ENCODE measurements around the gene GOLT1A.

Gene GOLT1A

GRCh38 chr1:204177133-204177532, 36.7 kb downstream of the GOLT1A start:
- H3K27ac ChIP-seq, result no peak overlapping the region
- TF ChIP-seq, protein P1, sequence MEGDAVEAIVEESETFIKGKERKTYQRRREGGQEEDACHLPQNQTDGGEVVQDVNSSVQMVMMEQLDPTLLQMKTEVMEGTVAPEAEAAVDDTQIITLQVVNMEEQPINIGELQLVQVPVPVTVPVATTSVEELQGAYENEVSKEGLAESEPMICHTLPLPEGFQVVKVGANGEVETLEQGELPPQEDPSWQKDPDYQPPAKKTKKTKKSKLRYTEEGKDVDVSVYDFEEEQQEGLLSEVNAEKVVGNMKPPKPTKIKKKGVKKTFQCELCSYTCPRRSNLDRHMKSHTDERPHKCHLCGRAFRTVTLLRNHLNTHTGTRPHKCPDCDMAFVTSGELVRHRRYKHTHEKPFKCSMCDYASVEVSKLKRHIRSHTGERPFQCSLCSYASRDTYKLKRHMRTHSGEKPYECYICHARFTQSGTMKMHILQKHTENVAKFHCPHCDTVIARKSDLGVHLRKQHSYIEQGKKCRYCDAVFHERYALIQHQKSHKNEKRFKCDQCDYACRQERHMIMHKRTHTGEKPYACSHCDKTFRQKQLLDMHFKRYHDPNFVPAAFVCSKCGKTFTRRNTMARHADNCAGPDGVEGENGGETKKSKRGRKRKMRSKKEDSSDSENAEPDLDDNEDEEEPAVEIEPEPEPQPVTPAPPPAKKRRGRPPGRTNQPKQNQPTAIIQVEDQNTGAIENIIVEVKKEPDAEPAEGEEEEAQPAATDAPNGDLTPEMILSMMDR (IDR thresholded peaks at IDR 0.05), result no peak
- TF ChIP-seq ZFX (IDR thresholded peaks at IDR 0.05; ENCODE audit: borderline replicate concordance), result no peak

- H3K27ac ChIP-seq, result no peak overlapping the region
- no peak for TF ChIP-seq ZFX (IDR thresholded peaks at IDR 0.05; ENCODE audit: borderline replicate concordance)
- TF ChIP-seq, protein P1 (IDR thresholded peaks at IDR 0.05), result no peak
These were observed 37.7 kb downstream of the GOLT1A start for GRCh38 chr1:204176049-204176448.

GRCh38 chr1:204174958-204175357, 38.8 kb downstream of the GOLT1A start:
- TF ChIP-seq, protein P1 (IDR thresholded peaks at IDR 0.05), result no peak
- no peak for TF ChIP-seq ZFX (IDR thresholded peaks at IDR 0.05; ENCODE audit: borderline replicate concordance)

GRCh38 chr1:204172404-204173029, 41.3 kb downstream of the GOLT1A start:
- no peak overlapping the region for H3K27ac ChIP-seq
- TF ChIP-seq, protein P1 (IDR thresholded peaks at IDR 0.05), result no peak
- TF ChIP-seq ZFX (IDR thresholded peaks at IDR 0.05; ENCODE audit: borderline replicate concordance), result no peak

More at GRCh38 chr1:204174958-204175357, 38.8 kb downstream of the GOLT1A start:
- no peak overlapping the region for H3K27ac ChIP-seq

- no peak overlapping the region for H3K27ac ChIP-seq
- TF ChIP-seq ZFX (IDR thresholded peaks at IDR 0.05; ENCODE audit: borderline replicate concordance), result no peak
- TF ChIP-seq, protein P1 (IDR thresholded peaks at IDR 0.05), result no peak
These were observed 42.0 kb downstream of the GOLT1A start for GRCh38 chr1:204171751-204172178.

- TF ChIP-seq, protein P1 (IDR thresholded peaks at IDR 0.05), result no peak
- no peak for TF ChIP-seq ZFX (IDR thresholded peaks at IDR 0.05; ENCODE audit: borderline replicate concordance)
- no peak overlapping the region for H3K27ac ChIP-seq
These were observed 43.2 kb downstream of the GOLT1A start for GRCh38 chr1:204170494-204171155.

DNA sequence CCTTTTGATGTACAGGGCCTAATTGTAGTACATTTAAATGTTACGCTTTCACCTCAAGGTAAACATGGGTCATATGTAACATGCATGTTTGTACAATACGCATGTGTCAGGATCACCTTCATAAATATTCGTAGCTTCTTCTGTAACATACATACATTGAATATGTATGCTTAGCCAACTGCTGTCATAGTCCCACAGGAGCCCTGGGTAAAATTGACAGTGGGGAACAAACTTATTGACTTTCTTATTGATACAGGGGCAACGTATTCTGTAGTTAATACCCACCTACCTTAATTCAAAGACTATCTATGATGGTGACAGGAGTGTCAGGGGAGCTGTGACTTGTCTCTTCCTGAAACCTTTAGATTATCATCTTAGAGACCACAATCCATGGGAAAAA, 43.9 kb downstream of the GOLT1A start:
- TF ChIP-seq, protein P1 (IDR thresholded peaks at IDR 0.05), result no peak
- TF ChIP-seq ZFX (IDR thresholded peaks at IDR 0.05; ENCODE audit: borderline replicate concordance), result no peak
- H3K27ac ChIP-seq, result no peak overlapping the region

Measured in 22Rv1 (cell line).